SK-N-SH (cell line): ENCODE results near the gene VPS35L. TPM values are rescaled to one million over a fixed set of nuclear protein-coding genes. Genes with fewer than 3 reads are reported as not detected.
A peak's percentile ranks its signal among the peaks of the same experiment; 100 is the strongest.

Experiments used
- CTCF ChIA-PET: fragments of 300-600, 350-600 bp; formaldehyde crosslinking; extraction: SDS; loops from one replicate; lab custom pipeline; 2021; lab: Yijun Ruan, JAX
- POLR2A ChIA-PET: fragments of 350-600 bp; sonication (Branson Sonifier 250); formaldehyde crosslinking; extraction: SDS; loops from one replicate; lab custom pipeline; 2020; ENCODE audit warnings: antibody characterized with exemption, inconsistent platforms; lab: Yijun Ruan, JAX
- DNase-seq: peaks from one replicate; pipeline ENCODE4 v3.0.0; 2012
- H2AFZ ChIP-seq: fragments of 200-600 bp; sonication (generic); 2 replicates; pipeline ENCODE4 v1.8.1; 2016; ENCODE audit warnings: antibody characterized with exemption, mild to moderate bottlenecking, low read depth
- H3F3A ChIP-seq: fragments of 200-600 bp; sonication (generic); replicated peaks from 2 replicates; pipeline ENCODE3; 2016; ENCODE audit warnings: antibody characterized with exemption, mild to moderate bottlenecking; ENCODE audit not compliant: insufficient read depth
- H3K27ac ChIP-seq, 2 experiments: fragments of 200-500 bp in 1 of 2; fragments of 200-600 bp in 1 of 2; sonication (Bioruptor generic) in 1 of 2; sonication (generic), shearing (Covaris generic) in 1 of 2; 2 replicates each; pipeline versions ENCODE4 v1.5.1 to v1.6.1; 2014 to 2016; ENCODE audit warnings: low read depth in 2 of 2, inconsistent platforms in 1 of 2, low read length in 1 of 2, mild to moderate bottlenecking in 1 of 2, mixed read lengths in 1 of 2
- H3K27me3 ChIP-seq: fragments of 200-600 bp; sonication (generic), shearing (Covaris generic); 2 replicates; pipeline ENCODE4 v1.6.1; 2016; ENCODE audit warnings: mixed run types; ENCODE audit not compliant: insufficient read depth
- H3K36me3 ChIP-seq, 2 experiments: fragments of 200-500 bp in 1 of 2; fragments of 200-600 bp in 1 of 2; sonication (Bioruptor generic) in 1 of 2; sonication (generic) in 1 of 2; replicated peaks in 1 of 2; 2 replicates each; pipeline versions ENCODE3 to v1.5.1; 2014 to 2016; ENCODE audit warnings: low read length in 1 of 2, mild to moderate bottlenecking in 1 of 2; ENCODE audit not compliant: insufficient read depth in 2 of 2, control insufficient read depth in 1 of 2
- H3K4me1 ChIP-seq, 2 experiments: fragments of 200-500 bp in 1 of 2; fragments of 200-600 bp in 1 of 2; sonication (Bioruptor generic) in 1 of 2; sonication (generic), shearing (Covaris generic) in 1 of 2; 2 replicates each; pipeline versions ENCODE4 v1.5.1 to v1.6.1; 2014 to 2016; ENCODE audit warnings: low read depth in 1 of 2, low read length in 1 of 2, mixed run types in 1 of 2; ENCODE audit not compliant: insufficient read depth in 2 of 2, control insufficient read depth in 1 of 2
- H3K4me2 ChIP-seq: fragments of 200-600 bp; sonication (generic), shearing (Covaris generic); 2 replicates; pipeline ENCODE4 v1.6.1; 2017; ENCODE audit warnings: mixed run types
- H3K4me3 ChIP-seq, 2 experiments: fragments of 200-500 bp in 1 of 2; fragments of 200-600 bp in 1 of 2; sonication (Bioruptor generic) in 1 of 2; sonication (generic), shearing (Covaris generic) in 1 of 2; 2 replicates each; pipeline versions ENCODE4 v1.5.1 to v1.8.1; 2014 to 2016; ENCODE audit warnings: low read depth in 2 of 2, inconsistent platforms in 1 of 2, low read length in 1 of 2, mild to moderate bottlenecking in 1 of 2, mixed read lengths in 1 of 2, moderate library complexity in 1 of 2
- H3K79me2 ChIP-seq: fragments of 200-600 bp; sonication (generic); 2 replicates; pipeline ENCODE4 v1.8.1; 2017; ENCODE audit warnings: mild to moderate bottlenecking; ENCODE audit not compliant: insufficient read depth
- H3K9ac ChIP-seq: fragments of 200-600 bp; sonication (generic); 2 replicates; pipeline ENCODE4 v1.6.1; 2017; ENCODE audit warnings: mixed run types
- H3K9me2 ChIP-seq: fragments of 200-600 bp; sonication (generic); 2 replicates; pipeline ENCODE4 v1.6.1; 2017; ENCODE audit warnings: mixed run types
- H3K9me3 ChIP-seq: fragments of 200-600 bp; sonication (generic); 2 replicates; pipeline ENCODE4 v1.6.1; 2017; ENCODE audit warnings: mixed run types, mild to moderate bottlenecking, moderate library complexity
- H4K20me1 ChIP-seq: fragments of 200-600 bp; sonication (generic); 2 replicates; pipeline ENCODE4 v1.6.1; 2017; ENCODE audit warnings: mild to moderate bottlenecking, mixed run types; ENCODE audit not compliant: insufficient read depth
- EP300 ChIP-seq, 2 experiments: IDR thresholded peaks; 2 replicates each; pipeline versions ENCODE4 v1.4.0 to v1.6.1; 2012; ENCODE audit warnings: borderline replicate concordance in 1 of 2, low read depth in 1 of 2, low read length in 1 of 2
- EZH2phosphoT487 ChIP-seq: fragments of 200-600 bp; sonication (generic); IDR thresholded peaks from 2 replicates; pipeline ENCODE4 v1.6.1; 2017; ENCODE audit warnings: low read depth, mixed run types, mild to moderate bottlenecking, antibody characterized with exemption, moderate library complexity, borderline replicate concordance
- FOSL2 ChIP-seq: IDR thresholded peaks from 2 replicates; pipeline ENCODE4 v1.4.0; 2012; ENCODE audit warnings: low read depth, mild to moderate bottlenecking, moderate library complexity, borderline replicate concordance
- FOXJ3 ChIP-seq: sonication (generic); formaldehyde crosslinking; IDR thresholded peaks from 2 replicates; pipeline ENCODE4 v1.5.1; 2020; ENCODE audit warnings: mild to moderate bottlenecking, missing genetic modification reagents
- FOXM1 ChIP-seq: IDR thresholded peaks from 2 replicates; pipeline ENCODE4 v1.4.0; 2012; ENCODE audit warnings: low read depth, mild to moderate bottlenecking
- GABPA ChIP-seq: IDR thresholded peaks from 2 replicates; pipeline ENCODE4 v1.4.0; 2012; ENCODE audit warnings: low read depth, mild to moderate bottlenecking
- GATA2 ChIP-seq: sonication (generic); formaldehyde crosslinking; IDR thresholded peaks from 2 replicates; pipeline ENCODE4 v1.5.0; 2020; ENCODE audit warnings: mild to moderate bottlenecking, missing genetic modification reagents
- JUND ChIP-seq: IDR thresholded peaks from 2 replicates; pipeline ENCODE4 v1.4.0; 2012
- MEF2A ChIP-seq: IDR thresholded peaks from 2 replicates; pipeline ENCODE4 v1.4.0; 2012; ENCODE audit warnings: low read depth, borderline replicate concordance
- NFIC ChIP-seq: IDR thresholded peaks from 2 replicates; pipeline ENCODE4 v1.4.0; 2012; ENCODE audit warnings: borderline replicate concordance
- NRF1 ChIP-seq: IDR thresholded peaks from 2 replicates; pipeline ENCODE4 v1.6.1; 2012; ENCODE audit warnings: low read depth, mild to moderate bottlenecking, low read length
- SIN3A ChIP-seq: IDR thresholded peaks from 2 replicates; pipeline ENCODE4 v1.6.1; 2012; ENCODE audit warnings: low read depth, mild to moderate bottlenecking, low read length, moderate library complexity, borderline replicate concordance
- TCF12 ChIP-seq: IDR thresholded peaks from 2 replicates; pipeline ENCODE4 v1.4.0; 2012
- YY1 ChIP-seq: IDR thresholded peaks from 2 replicates; pipeline ENCODE4 v1.4.0; 2012; ENCODE audit warnings: low read depth, mild to moderate bottlenecking
- WGBS: methylation state at CpG from one replicate; pipeline ENCODE4 v1.1.6; 2017; ENCODE audit warnings: low lambda C conversion rate; 5-methylcytosine and 5-hydroxymethylcytosine counted together
- polyA plus RNA-seq, 3 experiments: library from polyadenylated mRNA; depleted of rRNA; stranded (reverse); fragments of >200 nt; gene quantifications; 2 replicates each; pipeline ENCODE4 v1.2.3, GENCODE V29; 2012
- TF ChIP-seq, protein P1 (sequence below): IDR thresholded peaks from 2 replicates; pipeline ENCODE4 v1.4.0; 2012; ENCODE audit warnings: low read depth, borderline replicate concordance
- TF ChIP-seq, protein P2 (sequence below): fragments of 150-350 bp; IDR thresholded peaks from 2 replicates; pipeline ENCODE4 v1.6.1; 2017; ENCODE audit warnings: antibody characterized with exemption, low read length, low read depth, borderline replicate concordance
- TF ChIP-seq, protein P3 (sequence below): fragments of 200-600 bp; sonication (generic); IDR thresholded peaks from 2 replicates; pipeline ENCODE4 v1.6.1; 2017; ENCODE audit warnings: antibody characterized with exemption, mild to moderate bottlenecking, moderate library complexity
- TF ChIP-seq, protein P4 (sequence below): IDR thresholded peaks from 2 replicates; pipeline ENCODE4 v1.6.1; 2012; ENCODE audit warnings: mild to moderate bottlenecking, low read depth, low read length, moderate library complexity
- TF ChIP-seq, protein P5 (sequence below): IDR thresholded peaks from 2 replicates; pipeline ENCODE4 v1.4.0; 2012; ENCODE audit warnings: low read depth

VPS35L gene
- polyA plus RNA-seq, 1 of the 3 experiments (the other 2 are of a cell fraction) = 35.3 TPM

DNA sequence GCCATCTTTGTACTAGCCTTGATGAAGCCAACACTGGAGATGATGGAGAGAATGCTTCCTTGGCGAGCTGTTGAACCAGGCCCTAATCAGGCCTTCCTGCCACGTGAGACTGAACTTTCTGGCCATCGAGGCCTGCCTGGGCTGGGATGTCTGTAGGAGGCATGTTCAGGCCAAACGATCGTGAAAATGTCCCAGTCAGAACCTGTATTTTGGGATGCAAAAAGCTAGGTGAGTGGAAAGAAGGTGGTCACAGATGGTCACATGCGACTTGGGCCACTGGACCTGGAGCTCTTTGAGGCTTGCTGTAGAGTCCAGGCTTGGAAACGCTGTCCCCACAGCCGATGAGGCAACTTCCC lies 149.6 kb downstream of the VPS35L start:
- no peak for DNase-seq
- Histone ChIP-seq H3K4me2 (no peak overlapping the region), H2AFZ (no peak overlapping the region), H3K9me3 (no peaks in the 10 kb centered on the region), H3K27me3 (no peaks in the 10 kb centered on the region), H3K4me3 (no peak overlapping the region), H4K20me1 (peaks cover 17% of the 10 kb centered on the region), H3K9me2 (no peaks in the 10 kb centered on the region), H3K79me2 (peaks cover 17% of the 10 kb centered on the region; the same call in 1 of the 2 replicates), H3K27ac (peak overlapping the region in 1 of 2 experiments; percentile 42; a peak in 2 of 4 replicates), H3K9ac (no peak overlapping the region), H3F3A (peaks cover 28% of the 10 kb centered on the region), H3K4me1 (peaks cover 0 to 16% of the 10 kb centered on the region in 2 experiments; a peak in 3 of 4 replicates), H3K36me3 (peaks cover 40 to 61% of the 10 kb centered on the region in 2 experiments)
- POLR2A ChIA-PET = interaction anchor here (1.2 kb wide), 1 partner anchor 8 kb away, joined by 3 read pairs; no protein-coding TSS in a partner anchor
- WGBS = 95% methylated on average over 8 of the region's 8 CpGs
- CTCF ChIA-PET = no interaction called here
- no peak for TF ChIP-seq SIN3A
- no peak for TF ChIP-seq FOSL2
- TF ChIP-seq, protein P1, sequence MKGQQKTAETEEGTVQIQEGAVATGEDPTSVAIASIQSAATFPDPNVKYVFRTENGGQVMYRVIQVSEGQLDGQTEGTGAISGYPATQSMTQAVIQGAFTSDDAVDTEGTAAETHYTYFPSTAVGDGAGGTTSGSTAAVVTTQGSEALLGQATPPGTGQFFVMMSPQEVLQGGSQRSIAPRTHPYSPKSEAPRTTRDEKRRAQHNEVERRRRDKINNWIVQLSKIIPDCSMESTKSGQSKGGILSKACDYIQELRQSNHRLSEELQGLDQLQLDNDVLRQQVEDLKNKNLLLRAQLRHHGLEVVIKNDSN = no peak
- no peak for TF ChIP-seq EP300 (IDR thresholded peaks at IDR 0.05; ENCODE audit: borderline replicate concordance in 1 of 2, low read depth in 1 of 2, low read length in 1 of 2)
- TF ChIP-seq, protein P2, sequence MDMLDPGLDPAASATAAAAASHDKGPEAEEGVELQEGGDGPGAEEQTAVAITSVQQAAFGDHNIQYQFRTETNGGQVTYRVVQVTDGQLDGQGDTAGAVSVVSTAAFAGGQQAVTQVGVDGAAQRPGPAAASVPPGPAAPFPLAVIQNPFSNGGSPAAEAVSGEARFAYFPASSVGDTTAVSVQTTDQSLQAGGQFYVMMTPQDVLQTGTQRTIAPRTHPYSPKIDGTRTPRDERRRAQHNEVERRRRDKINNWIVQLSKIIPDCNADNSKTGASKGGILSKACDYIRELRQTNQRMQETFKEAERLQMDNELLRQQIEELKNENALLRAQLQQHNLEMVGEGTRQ = no peak
- no peak for TF ChIP-seq EZH2phosphoT487
- TF ChIP-seq TCF12 = no peak
- no peak for TF ChIP-seq JUND
- no peak for TF ChIP-seq NFIC
- TF ChIP-seq MEF2A = no peak
- TF ChIP-seq, protein P3, sequence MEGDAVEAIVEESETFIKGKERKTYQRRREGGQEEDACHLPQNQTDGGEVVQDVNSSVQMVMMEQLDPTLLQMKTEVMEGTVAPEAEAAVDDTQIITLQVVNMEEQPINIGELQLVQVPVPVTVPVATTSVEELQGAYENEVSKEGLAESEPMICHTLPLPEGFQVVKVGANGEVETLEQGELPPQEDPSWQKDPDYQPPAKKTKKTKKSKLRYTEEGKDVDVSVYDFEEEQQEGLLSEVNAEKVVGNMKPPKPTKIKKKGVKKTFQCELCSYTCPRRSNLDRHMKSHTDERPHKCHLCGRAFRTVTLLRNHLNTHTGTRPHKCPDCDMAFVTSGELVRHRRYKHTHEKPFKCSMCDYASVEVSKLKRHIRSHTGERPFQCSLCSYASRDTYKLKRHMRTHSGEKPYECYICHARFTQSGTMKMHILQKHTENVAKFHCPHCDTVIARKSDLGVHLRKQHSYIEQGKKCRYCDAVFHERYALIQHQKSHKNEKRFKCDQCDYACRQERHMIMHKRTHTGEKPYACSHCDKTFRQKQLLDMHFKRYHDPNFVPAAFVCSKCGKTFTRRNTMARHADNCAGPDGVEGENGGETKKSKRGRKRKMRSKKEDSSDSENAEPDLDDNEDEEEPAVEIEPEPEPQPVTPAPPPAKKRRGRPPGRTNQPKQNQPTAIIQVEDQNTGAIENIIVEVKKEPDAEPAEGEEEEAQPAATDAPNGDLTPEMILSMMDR = no peak

DNA sequence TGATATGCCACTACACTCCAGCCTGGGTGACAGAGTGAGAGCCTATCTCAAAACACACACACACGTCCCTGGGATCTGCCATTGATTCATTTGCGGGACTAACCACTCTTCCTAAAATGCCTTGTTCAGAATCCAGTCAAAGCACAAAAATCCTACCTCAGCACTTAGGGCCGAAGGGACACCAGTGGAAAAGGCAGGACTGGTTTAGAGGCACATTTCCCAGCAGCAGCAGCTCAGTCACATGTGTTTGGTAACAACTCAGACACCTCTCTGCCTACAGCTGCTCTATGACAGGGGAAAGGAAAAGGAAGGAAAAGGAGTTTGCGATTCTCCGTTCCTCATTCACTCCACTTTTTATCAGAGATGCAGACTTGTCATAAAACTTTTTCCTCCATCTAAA lies 150.3 kb downstream of the VPS35L start:
- Histone ChIP-seq H3K36me3 (peaks cover 46 to 67% of the 10 kb centered on the region in 2 experiments), H2AFZ (no peak overlapping the region), H3K4me1 (peaks cover 0 to 9% of the 10 kb centered on the region in 2 experiments; a peak in 3 of 4 replicates), H3K9me3 (no peaks in the 10 kb centered on the region), H4K20me1 (peaks cover 10% of the 10 kb centered on the region), H3K4me3 (no peak overlapping the region), H3K4me2 (no peak overlapping the region), H3F3A (peaks cover 21% of the 10 kb centered on the region), H3K27ac (no peak overlapping the region), H3K9me2 (no peaks in the 10 kb centered on the region), H3K79me2 (peaks cover 17% of the 10 kb centered on the region; the same call in 1 of the 2 replicates), H3K27me3 (no peaks in the 10 kb centered on the region), H3K9ac (no peak overlapping the region)
- no peak for DNase-seq
- ChIA-PET POLR2A (no interaction called here), CTCF (no interaction called here)
- 89% methylated on average over 5 of the region's 5 CpGs for WGBS
- TF ChIP-seq, protein P2 = no peak
- no peak for TF ChIP-seq NRF1
- no peak for TF ChIP-seq EZH2phosphoT487
- no peak for TF ChIP-seq TCF12
- no peak for TF ChIP-seq FOXM1
- no peak for TF ChIP-seq GABPA
- no peak for TF ChIP-seq GATA2 (CRISPR knock-in tag)
- TF ChIP-seq SIN3A = no peak
- no peak for TF ChIP-seq NFIC
- no peak for TF ChIP-seq YY1
- no peak for TF ChIP-seq FOXJ3 (CRISPR knock-in tag)
- TF ChIP-seq, protein P4, sequence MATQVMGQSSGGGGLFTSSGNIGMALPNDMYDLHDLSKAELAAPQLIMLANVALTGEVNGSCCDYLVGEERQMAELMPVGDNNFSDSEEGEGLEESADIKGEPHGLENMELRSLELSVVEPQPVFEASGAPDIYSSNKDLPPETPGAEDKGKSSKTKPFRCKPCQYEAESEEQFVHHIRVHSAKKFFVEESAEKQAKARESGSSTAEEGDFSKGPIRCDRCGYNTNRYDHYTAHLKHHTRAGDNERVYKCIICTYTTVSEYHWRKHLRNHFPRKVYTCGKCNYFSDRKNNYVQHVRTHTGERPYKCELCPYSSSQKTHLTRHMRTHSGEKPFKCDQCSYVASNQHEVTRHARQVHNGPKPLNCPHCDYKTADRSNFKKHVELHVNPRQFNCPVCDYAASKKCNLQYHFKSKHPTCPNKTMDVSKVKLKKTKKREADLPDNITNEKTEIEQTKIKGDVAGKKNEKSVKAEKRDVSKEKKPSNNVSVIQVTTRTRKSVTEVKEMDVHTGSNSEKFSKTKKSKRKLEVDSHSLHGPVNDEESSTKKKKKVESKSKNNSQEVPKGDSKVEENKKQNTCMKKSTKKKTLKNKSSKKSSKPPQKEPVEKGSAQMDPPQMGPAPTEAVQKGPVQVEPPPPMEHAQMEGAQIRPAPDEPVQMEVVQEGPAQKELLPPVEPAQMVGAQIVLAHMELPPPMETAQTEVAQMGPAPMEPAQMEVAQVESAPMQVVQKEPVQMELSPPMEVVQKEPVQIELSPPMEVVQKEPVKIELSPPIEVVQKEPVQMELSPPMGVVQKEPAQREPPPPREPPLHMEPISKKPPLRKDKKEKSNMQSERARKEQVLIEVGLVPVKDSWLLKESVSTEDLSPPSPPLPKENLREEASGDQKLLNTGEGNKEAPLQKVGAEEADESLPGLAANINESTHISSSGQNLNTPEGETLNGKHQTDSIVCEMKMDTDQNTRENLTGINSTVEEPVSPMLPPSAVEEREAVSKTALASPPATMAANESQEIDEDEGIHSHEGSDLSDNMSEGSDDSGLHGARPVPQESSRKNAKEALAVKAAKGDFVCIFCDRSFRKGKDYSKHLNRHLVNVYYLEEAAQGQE = no peak
- TF ChIP-seq, protein P5, sequence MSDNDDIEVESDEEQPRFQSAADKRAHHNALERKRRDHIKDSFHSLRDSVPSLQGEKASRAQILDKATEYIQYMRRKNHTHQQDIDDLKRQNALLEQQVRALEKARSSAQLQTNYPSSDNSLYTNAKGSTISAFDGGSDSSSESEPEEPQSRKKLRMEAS = no peak
